LNCaP clone FGC (cell line): ENCODE data around the gene LMO7.
"Not testable (repeated sequence)": the region's sequence is repeated elsewhere in the genome, so short reads cannot be mapped to it uniquely, and the experiment has no call there.

Experiments
- DNase-seq: peaks from one replicate; pipeline ENCODE4 v3.0.0-alpha.2; 2011; ENCODE audit warnings: low read depth
- H3K4me3 ChIP-seq: 2 replicates; pipeline ENCODE4 v1.5.1; 2011; ENCODE audit warnings: mild to moderate bottlenecking, low read depth, low read length, control low read depth
- CTCF ChIP-seq: IDR thresholded peaks from 2 replicates; pipeline ENCODE4 v1.5.1; 2012; ENCODE audit warnings: mild to moderate bottlenecking; ENCODE audit not compliant: control insufficient read depth, insufficient read depth; ENCODE audit errors: extremely low read depth

Gene LMO7

GRCh38 chr13:75785130-75785529 lies 149.0 kb downstream of the LMO7 start:
- no peak for TF ChIP-seq CTCF
- no peak for DNase-seq

GRCh38 chr13:75787249-75787928 lies 151.3 kb downstream of the LMO7 start:
- no peak for DNase-seq
- H3K4me3 ChIP-seq: no peak overlapping the region
- TF ChIP-seq CTCF: no peak

More at GRCh38 chr13:75785130-75785529, 149.0 kb downstream of the LMO7 start:
- H3K4me3 ChIP-seq: no peak overlapping the region

GRCh38 chr13:75788481-75788981 lies 152.4 kb downstream of the LMO7 start:
- TF ChIP-seq CTCF: no peak
- H3K4me3 ChIP-seq: no peak overlapping the region
- DNase-seq: no peak

GRCh38 chr13:75789451-75790197 lies 153.5 kb downstream of the LMO7 start:
- no peak overlapping the region for H3K4me3 ChIP-seq
- no peak for DNase-seq
- no peak for TF ChIP-seq CTCF

GRCh38 chr13:75790198-75790970 lies 154.3 kb downstream of the LMO7 start:
- TF ChIP-seq CTCF: no peak
- no peak for DNase-seq
- no peak overlapping the region for H3K4me3 ChIP-seq

- H3K4me3 ChIP-seq: no peak overlapping the region
- DNase-seq: no peak
- TF ChIP-seq CTCF: no peak
These were observed 156.5 kb downstream of the LMO7 start for GRCh38 chr13:75792526-75793187.

- not testable (repeated sequence) for DNase-seq, H3K4me3 ChIP-seq
These were observed 157.0 kb downstream of the LMO7 start for GRCh38 chr13:75793188-75793567.
